ENCODE data around the gene A3GALT2.

A3GALT2 gene

DNA sequence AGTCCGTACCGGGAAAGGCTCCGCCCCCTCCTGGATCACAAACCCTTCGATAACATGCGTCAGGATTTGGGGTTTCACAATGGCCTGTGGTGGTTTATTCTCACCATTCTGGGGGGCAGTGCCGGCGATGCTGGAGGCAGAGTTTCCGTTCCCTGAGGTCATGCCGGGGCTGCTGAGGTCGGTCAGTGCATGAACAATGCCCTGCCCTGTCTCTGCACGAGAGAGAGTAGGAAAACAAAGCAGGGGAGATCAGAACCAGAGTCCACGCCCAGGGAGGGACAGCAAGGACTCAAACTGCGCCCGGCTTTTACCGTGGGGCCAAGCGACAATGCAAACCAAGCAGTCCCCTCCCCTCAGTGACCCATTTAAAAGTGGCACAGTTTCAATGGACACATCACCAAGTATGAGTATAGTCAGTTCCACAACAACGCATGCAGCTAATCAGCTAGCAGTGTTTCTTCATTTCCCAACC lies 13.2 kb upstream of the A3GALT2 start:
- TF ChIP-seq ZNF843 (tag by site-specific recombination; IDR thresholded peaks at IDR 0.05) = no peak
- no peak for TF ChIP-seq ZNF394 (tag by site-specific recombination; IDR thresholded peaks at IDR 0.05; ENCODE audit: borderline replicate concordance)
- TF ChIP-seq ZNF19 (tag by site-specific recombination; IDR thresholded peaks at IDR 0.05; ENCODE audit: low read depth) = no peak
- no peak for TF ChIP-seq ZBTB49 (tag by site-specific recombination; IDR thresholded peaks at IDR 0.05; ENCODE audit: low read depth)
- TF ChIP-seq, protein P1, sequence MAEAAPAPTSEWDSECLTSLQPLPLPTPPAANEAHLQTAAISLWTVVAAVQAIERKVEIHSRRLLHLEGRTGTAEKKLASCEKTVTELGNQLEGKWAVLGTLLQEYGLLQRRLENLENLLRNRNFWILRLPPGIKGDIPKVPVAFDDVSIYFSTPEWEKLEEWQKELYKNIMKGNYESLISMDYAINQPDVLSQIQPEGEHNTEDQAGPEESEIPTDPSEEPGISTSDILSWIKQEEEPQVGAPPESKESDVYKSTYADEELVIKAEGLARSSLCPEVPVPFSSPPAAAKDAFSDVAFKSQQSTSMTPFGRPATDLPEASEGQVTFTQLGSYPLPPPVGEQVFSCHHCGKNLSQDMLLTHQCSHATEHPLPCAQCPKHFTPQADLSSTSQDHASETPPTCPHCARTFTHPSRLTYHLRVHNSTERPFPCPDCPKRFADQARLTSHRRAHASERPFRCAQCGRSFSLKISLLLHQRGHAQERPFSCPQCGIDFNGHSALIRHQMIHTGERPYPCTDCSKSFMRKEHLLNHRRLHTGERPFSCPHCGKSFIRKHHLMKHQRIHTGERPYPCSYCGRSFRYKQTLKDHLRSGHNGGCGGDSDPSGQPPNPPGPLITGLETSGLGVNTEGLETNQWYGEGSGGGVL (tag by site-specific recombination; IDR thresholded peaks at IDR 0.05) = no peak
- no peak for TF ChIP-seq ZBTB21 (tag by site-specific recombination; IDR thresholded peaks at IDR 0.05)
- TF ChIP-seq KLF8 (tag by site-specific recombination; IDR thresholded peaks at IDR 0.05) = no peak
- no peak for TF ChIP-seq TRIM28 (IDR thresholded peaks at IDR 0.05; ENCODE audit: borderline replicate concordance, low read length)
- no peak for TF ChIP-seq ZBTB11 (tag by site-specific recombination; conservative IDR thresholded peaks at IDR 0.05; ENCODE audit: low read depth)
- no peak for TF ChIP-seq ZNF561 (tag by site-specific recombination; IDR thresholded peaks at IDR 0.05; ENCODE audit: borderline replicate concordance)
- TF ChIP-seq ZNF510 (tag by site-specific recombination; IDR thresholded peaks at IDR 0.05; ENCODE audit: insufficient replicate concordance) = no peak
- TF ChIP-seq ZNF221 (tag by site-specific recombination; IDR thresholded peaks at IDR 0.05; ENCODE audit: borderline replicate concordance) = no peak
- TF ChIP-seq, protein P2, sequence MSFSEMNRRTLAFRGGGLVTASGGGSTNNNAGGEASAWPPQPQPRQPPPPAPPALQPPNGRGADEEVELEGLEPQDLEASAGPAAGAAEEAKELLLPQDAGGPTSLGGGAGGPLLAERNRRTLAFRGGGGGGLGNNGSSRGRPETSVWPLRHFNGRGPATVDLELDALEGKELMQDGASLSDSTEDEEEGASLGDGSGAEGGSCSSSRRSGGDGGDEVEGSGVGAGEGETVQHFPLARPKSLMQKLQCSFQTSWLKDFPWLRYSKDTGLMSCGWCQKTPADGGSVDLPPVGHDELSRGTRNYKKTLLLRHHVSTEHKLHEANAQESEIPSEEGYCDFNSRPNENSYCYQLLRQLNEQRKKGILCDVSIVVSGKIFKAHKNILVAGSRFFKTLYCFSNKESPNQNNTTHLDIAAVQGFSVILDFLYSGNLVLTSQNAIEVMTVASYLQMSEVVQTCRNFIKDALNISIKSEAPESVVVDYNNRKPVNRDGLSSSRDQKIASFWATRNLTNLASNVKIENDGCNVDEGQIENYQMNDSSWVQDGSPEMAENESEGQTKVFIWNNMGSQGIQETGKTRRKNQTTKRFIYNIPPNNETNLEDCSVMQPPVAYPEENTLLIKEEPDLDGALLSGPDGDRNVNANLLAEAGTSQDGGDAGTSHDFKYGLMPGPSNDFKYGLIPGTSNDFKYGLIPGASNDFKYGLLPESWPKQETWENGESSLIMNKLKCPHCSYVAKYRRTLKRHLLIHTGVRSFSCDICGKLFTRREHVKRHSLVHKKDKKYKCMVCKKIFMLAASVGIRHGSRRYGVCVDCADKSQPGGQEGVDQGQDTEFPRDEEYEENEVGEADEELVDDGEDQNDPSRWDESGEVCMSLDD (tag by site-specific recombination; IDR thresholded peaks at IDR 0.05) = no peak
- H3K36me3 ChIP-seq (ENCODE audit: control insufficient read depth in 2 of 2, insufficient read depth in 1 of 2, low read length in 2 of 2) = peaks cover 0 to 61% of the 10 kb centered on the region in 2 experiments; a peak in 1 of 3 replicates
- peaks cover 6% of the 10 kb centered on the region for H3K4me1 ChIP-seq (ENCODE audit: control insufficient read depth, insufficient read depth, low read length)
- no peak overlapping the region for H3K4me3 ChIP-seq (ENCODE audit: low read depth, low read length)
- ChIA-PET POLR2A (no interaction called here), CTCF (interaction anchor here (0.7 to 1.1 kb wide), 2 partner anchors 21 to 39 kb away, joined by 3 to 5 read pairs; no protein-coding TSS in a partner anchor)
- H3K27ac ChIP-seq (ENCODE audit: extremely low read depth, low read depth, low read length) = no peak overlapping the region
- no peaks in the 10 kb centered on the region for H3K9me3 ChIP-seq (ENCODE audit: control insufficient read depth, insufficient read depth, low read depth, low read length)

DNA sequence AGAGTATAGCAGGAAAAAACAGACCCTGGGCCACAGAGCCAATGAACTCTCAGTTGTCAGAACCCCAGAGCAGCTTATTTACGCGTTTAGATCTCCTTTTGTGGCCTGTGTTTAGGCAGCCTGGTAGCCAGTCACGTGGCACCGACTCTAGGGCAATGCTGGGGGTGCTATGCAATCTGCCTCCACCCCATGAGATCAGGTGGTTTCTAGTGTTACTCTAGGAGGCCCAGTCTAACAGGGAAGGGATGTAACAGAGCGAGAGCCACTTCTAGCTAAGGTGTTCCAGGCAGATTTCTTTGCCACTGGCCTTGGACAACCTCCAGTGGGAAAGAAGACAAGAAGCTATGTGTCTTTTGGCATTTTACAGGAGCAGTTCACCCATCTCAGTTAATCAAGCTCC lies 12.0 kb upstream of the A3GALT2 start:
- Histone ChIP-seq H3K4me3 (ENCODE audit: low read depth, low read length) (no peak overlapping the region), H3K36me3 (ENCODE audit: control insufficient read depth in 2 of 2, insufficient read depth in 1 of 2, low read length in 2 of 2) (peaks cover 9 to 73% of the 10 kb centered on the region in 2 experiments), H3K9me3 (ENCODE audit: control insufficient read depth, insufficient read depth, low read depth, low read length) (no peaks in the 10 kb centered on the region), H3K4me1 (ENCODE audit: control insufficient read depth, insufficient read depth, low read length) (no peaks in the 10 kb centered on the region), H3K27ac (ENCODE audit: extremely low read depth, low read depth, low read length) (no peak overlapping the region)
- ChIA-PET CTCF (no interaction called here), POLR2A (no interaction called here)
- TF ChIP-seq ZNF747 (tag by site-specific recombination; IDR thresholded peaks at IDR 0.05) (no peak), TCF7L2 (IDR thresholded peaks at IDR 0.05; ENCODE audit: borderline replicate concordance, low read depth, low read length) (no peak), HOXA7 (CRISPR knock-in tag; IDR thresholded peaks at IDR 0.05; ENCODE audit: borderline replicate concordance) (no peak), ZNF704 (tag by site-specific recombination; IDR thresholded peaks at IDR 0.05) (no peak), ZNF23 (tag by site-specific recombination; IDR thresholded peaks at IDR 0.05; ENCODE audit: borderline replicate concordance) (no peak), ZNF548 (tag by site-specific recombination; IDR thresholded peaks at IDR 0.05) (no peak), ZNF423 (tag by site-specific recombination; IDR thresholded peaks at IDR 0.05) (no peak), ZNF701 (tag by site-specific recombination; IDR thresholded peaks at IDR 0.05) (no peak)
- TF ChIP-seq, protein P3, sequence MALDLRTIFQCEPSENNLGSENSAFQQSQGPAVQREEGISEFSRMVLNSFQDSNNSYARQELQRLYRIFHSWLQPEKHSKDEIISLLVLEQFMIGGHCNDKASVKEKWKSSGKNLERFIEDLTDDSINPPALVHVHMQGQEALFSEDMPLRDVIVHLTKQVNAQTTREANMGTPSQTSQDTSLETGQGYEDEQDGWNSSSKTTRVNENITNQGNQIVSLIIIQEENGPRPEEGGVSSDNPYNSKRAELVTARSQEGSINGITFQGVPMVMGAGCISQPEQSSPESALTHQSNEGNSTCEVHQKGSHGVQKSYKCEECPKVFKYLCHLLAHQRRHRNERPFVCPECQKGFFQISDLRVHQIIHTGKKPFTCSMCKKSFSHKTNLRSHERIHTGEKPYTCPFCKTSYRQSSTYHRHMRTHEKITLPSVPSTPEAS (tag by site-specific recombination; IDR thresholded peaks at IDR 0.05) = no peak
